Keratinocyte (primary cell): ENCODE data around the gene BCL7A.

Experiments
- CTCF ChIP-seq, 3 experiments: IDR thresholded peaks in 1 of 3; conservative IDR thresholded peaks in 1 of 3; optimal IDR thresholded peaks in 1 of 3; 2 replicates in 2 of 3; 3 replicates in 1 of 3; pipeline versions ENCODE3 to v1.5.1; 2011; ENCODE audit warnings: low read length in 3 of 3, mild to moderate bottlenecking in 3 of 3, moderate library complexity in 2 of 3, control low read depth in 1 of 3, inconsistent platforms in 1 of 3; ENCODE audit not compliant: insufficient read depth in 2 of 3; ENCODE audit errors: extremely low read depth in 1 of 3
- EZH2 ChIP-seq: IDR thresholded peaks from one replicate; pipeline ENCODE4 v1.6.1; 2012; ENCODE audit warnings: inconsistent platforms, mild to moderate bottlenecking, low read length, moderate library complexity

GRCh38 chr12:122088179-122088810 is 66.6 kb downstream of the BCL7A start:
- TF ChIP-seq CTCF (optimal IDR thresholded peaks at IDR 0.05 in 1 of 3, IDR thresholded peaks at IDR 0.05 in 1 of 3, conservative IDR thresholded peaks at IDR 0.05 in 1 of 3; ENCODE audit: extremely low read depth in 1 of 3, insufficient read depth in 2 of 3, low read length in 3 of 3), result no peak
- TF ChIP-seq EZH2, result no peak
